Measurements from ENCODE around the gene SERF2.

SERF2 gene

DNA sequence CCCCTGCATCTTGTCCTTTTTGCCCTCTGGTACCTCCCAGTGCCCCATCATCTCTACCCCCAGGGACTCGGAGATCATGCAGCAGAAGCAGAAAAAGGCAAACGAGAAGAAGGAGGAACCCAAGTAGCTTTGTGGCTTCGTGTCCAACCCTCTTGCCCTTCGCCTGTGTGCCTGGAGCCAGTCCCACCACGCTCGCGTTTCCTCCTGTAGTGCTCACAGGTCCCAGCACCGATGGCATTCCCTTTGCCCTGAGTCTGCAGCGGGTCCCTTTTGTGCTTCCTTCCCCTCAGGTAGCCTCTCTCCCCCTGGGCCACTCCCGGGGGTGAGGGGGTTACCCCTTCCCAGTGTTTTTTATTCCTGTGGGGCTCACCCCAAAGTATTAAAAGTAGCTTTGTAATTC lies 1.5 kb downstream of the SERF2 start:
- Histone ChIP-seq H3K36me3 (replicated peaks in 1 of 2; ENCODE audit: control insufficient read depth in 2 of 2, insufficient read depth in 2 of 2, low read length in 2 of 2) (peaks cover 30 to 52% of the 10 kb centered on the region in 2 donors), H4K8ac (ENCODE audit: low read depth, low read length) (no peak overlapping the region), H4K91ac (ENCODE audit: low read depth, low read length, poor library complexity) (no peak overlapping the region), H2BK120ac (ENCODE audit: low read depth, low read length) (no peak overlapping the region), H2BK5ac (ENCODE audit: low read length) (no peak overlapping the region), H2AK5ac (ENCODE audit: low read depth, low read length) (no peak overlapping the region), H3K14ac (ENCODE audit: low read length) (no peak overlapping the region), H3K4me3 (ENCODE audit: low read length in 2 of 2) (peak overlapping the region; percentile 94 to 95), H2BK12ac (ENCODE audit: low read length) (no peak overlapping the region), H3K9me3 (replicated peaks in 1 of 2; ENCODE audit: control insufficient read depth in 2 of 2, insufficient read depth in 1 of 2, low read depth in 1 of 2, low read length in 2 of 2) (no peaks in the 10 kb centered on the region), H3K4me2 (ENCODE audit: insufficient read depth, low read length, poor library complexity, severe bottlenecking) (no peak overlapping the region), H3K27ac (replicated peaks; ENCODE audit: low read length) (no peak overlapping the region), H2AFZ (ENCODE audit: low read length) (no peak overlapping the region), H3K23ac (ENCODE audit: low read depth, low read length, poor library complexity) (no peak overlapping the region), H3K18ac (ENCODE audit: low read length) (no peak overlapping the region), H3K9ac (ENCODE audit: low read depth, low read length, poor library complexity) (peak overlapping the region; percentile 14), H2BK15ac (ENCODE audit: low read length) (no peak overlapping the region), H3K27me3 (ENCODE audit: control insufficient read depth in 3 of 3, insufficient read depth in 3 of 3, low read depth in 1 of 3, low read length in 3 of 3) (no peaks in the 10 kb centered on the region), H3K4ac (ENCODE audit: low read length) (no peak overlapping the region), H3K4me1 (ENCODE audit: control insufficient read depth in 2 of 2, insufficient read depth in 1 of 2, low read depth in 1 of 2, low read length in 2 of 2) (peaks cover 9 to 10% of the 10 kb centered on the region in 2 donors), H3K79me1 (ENCODE audit: low read depth, low read length) (peaks cover 3% of the 10 kb centered on the region)
- DNase-seq (ENCODE audit: low spot score) = no peak
- WGBS, 2 donors (ENCODE audit: extremely low coverage in 2 of 2, insufficient read length in 2 of 2, insufficient replicate concordance in 1 of 2) = no CpG with 5 or more reads among the region's 10 CpGs

DNA sequence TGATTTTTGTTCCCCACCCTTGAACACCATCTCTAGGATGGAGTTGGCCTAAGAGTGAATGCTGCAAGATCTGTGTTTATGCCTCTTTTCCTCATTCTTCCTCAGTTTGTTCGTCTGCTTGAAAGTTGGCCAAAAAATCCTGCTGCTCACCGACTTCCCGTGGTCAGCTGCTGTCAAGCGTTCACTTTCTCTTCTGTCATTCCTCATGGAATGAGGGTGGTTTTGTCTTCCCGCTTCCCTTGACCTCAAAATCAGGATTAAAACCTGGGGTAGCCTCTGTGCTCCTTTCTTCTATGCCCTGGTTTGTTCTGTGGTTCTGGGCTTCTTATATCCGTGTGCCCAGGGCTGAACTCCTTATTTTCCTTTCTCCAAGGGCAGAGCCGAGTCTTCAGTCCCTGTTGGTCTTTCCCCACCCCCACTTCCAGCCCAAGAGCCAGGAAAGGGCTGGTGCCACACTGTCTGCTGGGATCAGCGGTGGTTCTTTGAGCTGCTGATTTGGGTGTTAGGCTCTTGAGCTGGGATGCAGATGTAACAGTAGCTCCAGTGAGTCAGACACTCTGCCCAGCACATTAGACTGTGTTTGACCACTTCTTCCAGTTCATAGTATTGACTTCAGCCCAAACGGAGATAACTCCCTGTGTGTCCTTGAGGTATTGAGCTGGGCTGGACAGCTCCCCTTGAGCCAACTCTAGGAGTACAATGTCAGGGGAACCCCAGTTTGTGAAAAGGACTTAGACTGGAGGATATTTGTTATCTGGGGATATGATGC lies 2.3 kb downstream of the SERF2 start:
- H4K8ac ChIP-seq (ENCODE audit: low read depth, low read length) = no peak overlapping the region
- H3K4me2 ChIP-seq (ENCODE audit: insufficient read depth, low read length, poor library complexity, severe bottlenecking) = no peak overlapping the region
- H2BK120ac ChIP-seq (ENCODE audit: low read depth, low read length) = no peak overlapping the region
- no peak for DNase-seq (ENCODE audit: low spot score)
- peaks cover 9 to 10% of the 10 kb centered on the region in 2 donors for H3K4me1 ChIP-seq (ENCODE audit: control insufficient read depth in 2 of 2, insufficient read depth in 1 of 2, low read depth in 1 of 2, low read length in 2 of 2)
- H3K27ac ChIP-seq (replicated peaks; ENCODE audit: low read length) = no peak overlapping the region
- no peak overlapping the region for H2BK5ac ChIP-seq (ENCODE audit: low read length)
- H3K36me3 ChIP-seq (replicated peaks in 1 of 2; ENCODE audit: control insufficient read depth in 2 of 2, insufficient read depth in 2 of 2, low read length in 2 of 2) = peaks cover 33 to 60% of the 10 kb centered on the region in 2 donors
- H2AK5ac ChIP-seq (ENCODE audit: low read depth, low read length) = no peak overlapping the region
- H3K14ac ChIP-seq (ENCODE audit: low read length) = no peak overlapping the region
- WGBS, 2 donors (ENCODE audit: extremely low coverage in 2 of 2, insufficient read length in 2 of 2, insufficient replicate concordance in 1 of 2) = no CpG with 5 or more reads among the region's 9 CpGs
- H3K4ac ChIP-seq (ENCODE audit: low read length) = no peak overlapping the region
- H3K79me1 ChIP-seq (ENCODE audit: low read depth, low read length) = peaks cover 3% of the 10 kb centered on the region
- no peak overlapping the region for H2AFZ ChIP-seq (ENCODE audit: low read length)
- H2BK12ac ChIP-seq (ENCODE audit: low read length) = no peak overlapping the region
- no peak overlapping the region for H3K18ac ChIP-seq (ENCODE audit: low read length)
- no peaks in the 10 kb centered on the region for H3K27me3 ChIP-seq (ENCODE audit: control insufficient read depth in 3 of 3, insufficient read depth in 3 of 3, low read depth in 1 of 3, low read length in 3 of 3)
- H3K9ac ChIP-seq (ENCODE audit: low read depth, low read length, poor library complexity) = no peak overlapping the region
- H4K91ac ChIP-seq (ENCODE audit: low read depth, low read length, poor library complexity) = no peak overlapping the region
- H3K9me3 ChIP-seq (replicated peaks in 1 of 2; ENCODE audit: control insufficient read depth in 2 of 2, insufficient read depth in 1 of 2, low read depth in 1 of 2, low read length in 2 of 2) = no peaks in the 10 kb centered on the region
- peak overlapping the region in 1 of 2 donors; percentile 5 for H3K4me3 ChIP-seq (ENCODE audit: low read length in 2 of 2)
- no peak overlapping the region for H3K23ac ChIP-seq (ENCODE audit: low read depth, low read length, poor library complexity)
- H2BK15ac ChIP-seq (ENCODE audit: low read length) = no peak overlapping the region

DNA sequence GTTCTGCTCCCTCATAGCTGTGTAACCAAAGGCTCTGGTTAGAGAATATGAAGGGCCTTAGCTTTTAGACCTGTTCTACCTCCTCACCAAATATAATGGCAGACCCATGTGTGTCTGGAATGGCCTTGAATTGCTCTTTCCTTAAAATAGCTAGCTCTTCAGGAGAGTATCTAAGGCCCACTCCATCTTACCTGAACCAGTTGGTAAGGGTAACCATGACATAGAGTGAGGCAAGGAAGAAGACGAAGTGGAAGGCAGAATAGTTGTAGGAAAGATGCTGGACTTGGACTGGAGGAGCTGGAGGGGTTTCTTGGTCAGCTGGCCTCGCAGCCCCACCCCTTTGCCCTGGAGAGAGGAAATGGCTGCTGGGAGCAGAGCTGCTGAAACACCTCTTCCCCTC lies 3.1 kb downstream of the SERF2 start:
- no peak overlapping the region for H4K8ac ChIP-seq (ENCODE audit: low read depth, low read length)
- H3K4me2 ChIP-seq (ENCODE audit: insufficient read depth, low read length, poor library complexity, severe bottlenecking) = no peak overlapping the region
- no peak overlapping the region for H4K91ac ChIP-seq (ENCODE audit: low read depth, low read length, poor library complexity)
- no peak overlapping the region for H3K14ac ChIP-seq (ENCODE audit: low read length)
- no peak overlapping the region for H3K27ac ChIP-seq (replicated peaks; ENCODE audit: low read length)
- no peak overlapping the region for H2BK12ac ChIP-seq (ENCODE audit: low read length)
- H3K18ac ChIP-seq (ENCODE audit: low read length) = no peak overlapping the region
- no peak for DNase-seq (ENCODE audit: low spot score)
- no peak overlapping the region for H2BK15ac ChIP-seq (ENCODE audit: low read length)
- no CpG with 5 or more reads among the region's 2 CpGs for WGBS, 2 donors (ENCODE audit: extremely low coverage in 2 of 2, insufficient read length in 2 of 2, insufficient replicate concordance in 1 of 2)
- H3K4me3 ChIP-seq (ENCODE audit: low read length in 2 of 2) = no peak overlapping the region
- peaks cover 38 to 68% of the 10 kb centered on the region in 2 donors for H3K36me3 ChIP-seq (replicated peaks in 1 of 2; ENCODE audit: control insufficient read depth in 2 of 2, insufficient read depth in 2 of 2, low read length in 2 of 2)
- H3K79me1 ChIP-seq (ENCODE audit: low read depth, low read length) = peaks cover 3% of the 10 kb centered on the region
- H2BK120ac ChIP-seq (ENCODE audit: low read depth, low read length) = no peak overlapping the region
- no peak overlapping the region for H2AFZ ChIP-seq (ENCODE audit: low read length)
- peaks cover 14 to 15% of the 10 kb centered on the region in 2 donors for H3K4me1 ChIP-seq (ENCODE audit: control insufficient read depth in 2 of 2, insufficient read depth in 1 of 2, low read depth in 1 of 2, low read length in 2 of 2)
- no peak overlapping the region for H3K4ac ChIP-seq (ENCODE audit: low read length)
- H3K23ac ChIP-seq (ENCODE audit: low read depth, low read length, poor library complexity) = no peak overlapping the region
- H2BK5ac ChIP-seq (ENCODE audit: low read length) = no peak overlapping the region
- no peaks in the 10 kb centered on the region for H3K9me3 ChIP-seq (replicated peaks in 1 of 2; ENCODE audit: control insufficient read depth in 2 of 2, insufficient read depth in 1 of 2, low read depth in 1 of 2, low read length in 2 of 2)
- H2AK5ac ChIP-seq (ENCODE audit: low read depth, low read length) = no peak overlapping the region
- H3K27me3 ChIP-seq (ENCODE audit: control insufficient read depth in 3 of 3, insufficient read depth in 3 of 3, low read depth in 1 of 3, low read length in 3 of 3) = no peaks in the 10 kb centered on the region
- H3K9ac ChIP-seq (ENCODE audit: low read depth, low read length, poor library complexity) = no peak overlapping the region

DNA sequence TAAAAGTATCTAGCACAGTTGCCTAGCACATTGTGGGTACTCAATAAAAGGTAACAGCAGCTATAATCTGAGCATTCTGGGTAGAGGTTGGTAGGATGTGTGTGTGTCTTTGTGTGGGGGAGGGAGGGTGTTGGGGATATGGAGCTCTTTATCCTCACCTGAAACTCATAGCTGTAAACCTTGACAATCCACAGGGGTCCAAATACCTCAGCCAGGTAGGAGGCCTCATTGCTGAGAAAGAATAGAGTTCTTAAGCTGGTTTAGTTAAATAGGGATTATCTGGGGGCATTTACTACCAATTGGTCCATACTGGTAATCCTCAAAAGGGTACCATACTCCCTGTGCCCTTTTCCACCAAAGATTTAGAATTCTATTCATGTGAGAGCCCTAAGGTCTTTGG lies 3.9 kb downstream of the SERF2 start:
- Histone ChIP-seq H2AK5ac (ENCODE audit: low read depth, low read length) (no peak overlapping the region), H3K27me3 (ENCODE audit: control insufficient read depth in 3 of 3, insufficient read depth in 3 of 3, low read depth in 1 of 3, low read length in 3 of 3) (no peaks in the 10 kb centered on the region), H3K23ac (ENCODE audit: low read depth, low read length, poor library complexity) (no peak overlapping the region), H2BK12ac (ENCODE audit: low read length) (no peak overlapping the region), H3K9me3 (replicated peaks in 1 of 2; ENCODE audit: control insufficient read depth in 2 of 2, insufficient read depth in 1 of 2, low read depth in 1 of 2, low read length in 2 of 2) (no peaks in the 10 kb centered on the region), H3K9ac (ENCODE audit: low read depth, low read length, poor library complexity) (no peak overlapping the region), H4K91ac (ENCODE audit: low read depth, low read length, poor library complexity) (no peak overlapping the region), H3K4me3 (ENCODE audit: low read length in 2 of 2) (no peak overlapping the region), H2BK5ac (ENCODE audit: low read length) (no peak overlapping the region), H3K18ac (ENCODE audit: low read length) (no peak overlapping the region), H3K4me2 (ENCODE audit: insufficient read depth, low read length, poor library complexity, severe bottlenecking) (no peak overlapping the region), H2BK120ac (ENCODE audit: low read depth, low read length) (no peak overlapping the region), H3K27ac (replicated peaks; ENCODE audit: low read length) (no peak overlapping the region), H3K4me1 (ENCODE audit: control insufficient read depth in 2 of 2, insufficient read depth in 1 of 2, low read depth in 1 of 2, low read length in 2 of 2) (peaks cover 15% of the 10 kb centered on the region in 2 donors), H3K14ac (ENCODE audit: low read length) (no peak overlapping the region), H4K8ac (ENCODE audit: low read depth, low read length) (no peak overlapping the region), H3K79me1 (ENCODE audit: low read depth, low read length) (peaks cover 6% of the 10 kb centered on the region), H2AFZ (ENCODE audit: low read length) (no peak overlapping the region), H3K36me3 (replicated peaks in 1 of 2; ENCODE audit: control insufficient read depth in 2 of 2, insufficient read depth in 2 of 2, low read length in 2 of 2) (peaks cover 38 to 70% of the 10 kb centered on the region in 2 donors), H2BK15ac (ENCODE audit: low read length) (no peak overlapping the region), H3K4ac (ENCODE audit: low read length) (no peak overlapping the region)
- no peak for DNase-seq (ENCODE audit: low spot score)
